GM19193 (cell line): ENCODE results near the gene RBM44.

Experiments
- POLR2A ChIP-seq: IDR thresholded peaks from 4 replicates; pipeline ENCODE4 v1.6.1; 2011; ENCODE audit not compliant: insufficient read depth, insufficient read length; ENCODE audit errors: extremely low read depth

RBM44 gene

GRCh38 chr2:237886685-237887481 is 88.3 kb downstream of the RBM44 start:
- no peak for TF ChIP-seq POLR2A

DNA sequence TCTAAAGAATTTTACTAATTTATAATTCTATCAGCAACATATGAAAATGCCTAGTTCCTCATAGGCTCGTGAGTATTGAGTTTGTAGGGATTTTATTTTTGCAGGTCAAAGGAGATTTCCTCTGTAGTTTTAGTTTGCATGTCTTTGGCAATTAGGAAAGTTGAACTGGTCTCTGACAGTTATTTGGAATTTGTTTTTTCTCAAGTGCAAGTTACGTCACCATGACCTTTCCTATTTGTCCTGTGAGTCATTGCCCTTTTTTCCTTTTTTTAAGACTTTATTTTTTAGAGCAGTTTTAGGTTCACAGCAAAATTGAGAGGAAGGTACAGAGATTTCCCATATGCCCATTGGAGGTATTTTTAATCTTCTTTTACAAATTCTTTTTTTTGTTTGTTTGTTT is 89.8 kb downstream of the RBM44 start:
- TF ChIP-seq POLR2A = no peak

DNA sequence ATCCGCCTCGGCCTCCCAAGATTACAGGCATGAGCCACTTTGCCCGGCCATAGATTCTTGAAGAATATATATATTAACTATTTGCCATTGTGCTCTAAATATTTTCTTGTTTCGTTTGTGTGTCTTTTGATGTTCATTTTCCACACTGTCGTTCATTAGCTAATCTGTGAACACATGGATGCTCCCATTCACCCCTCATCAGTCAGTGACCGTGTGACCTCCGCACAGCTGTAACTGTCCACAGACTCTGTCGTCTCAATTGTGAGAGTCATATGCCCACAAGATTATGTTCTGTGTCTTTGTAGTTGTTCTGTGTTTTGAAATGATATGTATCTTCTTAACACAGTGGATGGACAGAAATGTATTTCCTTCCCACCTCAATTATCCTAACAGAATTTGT is 90.4 kb downstream of the RBM44 start:
- TF ChIP-seq POLR2A = no peak

- no peak for TF ChIP-seq POLR2A
Measured at GRCh38 chr2:237889811-237890210, 91.2 kb downstream of the RBM44 start.
